GM18868 (cell line): ENCODE measurements around the gene BTAF1.
"Not testable (repeated sequence)": the region's sequence is repeated elsewhere in the genome, so short reads cannot be mapped to it uniquely, and the experiment has no call there.

Experiments
- ATAC-seq: cut with Tn5 transposase; IDR thresholded peaks from one replicate; pipeline ENCODE4 v1.9.1; 2021; ENCODE audit warnings: mild to moderate bottlenecking, moderate library complexity; ENCODE audit not compliant: unreplicated experiment

BTAF1 gene

GRCh38 chr10:91976317-91977051 is 52.9 kb downstream of the BTAF1 start:
- no peak for ATAC-seq

DNA sequence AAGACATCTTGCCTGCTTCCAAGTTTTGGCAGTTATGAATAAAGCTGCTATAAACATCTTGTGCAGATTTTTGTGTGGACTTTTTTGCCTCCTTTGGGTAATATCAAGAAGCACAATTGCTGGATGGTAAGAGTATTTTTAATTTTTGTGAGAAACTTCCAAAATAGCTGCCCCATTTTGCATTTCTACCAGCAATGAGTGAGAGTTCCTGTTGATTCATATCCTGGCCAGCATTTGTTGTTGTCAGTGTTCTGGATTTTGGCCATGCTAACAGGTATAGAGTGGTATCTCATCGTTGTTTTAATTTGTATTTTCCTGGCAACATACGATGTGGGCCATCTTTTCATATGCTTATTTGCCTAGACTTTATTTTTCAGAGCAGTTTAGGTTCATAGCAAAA is 53.9 kb downstream of the BTAF1 start:
- ATAC-seq: no peak

DNA sequence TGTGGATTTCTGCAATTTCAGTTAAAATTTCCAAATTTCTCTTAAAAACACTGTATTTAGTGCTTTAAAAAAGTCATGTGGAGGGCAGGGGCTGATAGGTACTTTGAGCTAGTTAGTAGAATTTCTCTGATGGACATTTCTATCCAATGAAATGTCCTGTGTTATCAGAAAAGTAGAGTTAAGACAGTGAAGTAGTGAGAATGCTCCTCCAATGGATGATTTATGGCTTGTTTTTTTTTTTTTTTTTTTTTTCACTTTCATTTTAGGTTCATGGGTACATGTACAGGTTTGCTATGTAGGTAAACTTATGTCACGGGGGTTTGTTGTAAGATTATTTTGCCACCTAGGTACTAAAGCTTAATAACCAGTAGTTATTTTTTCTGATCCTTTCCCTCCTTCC is 55.0 kb downstream of the BTAF1 start:
- no peak for ATAC-seq

GRCh38 chr10:91980319-91980718 is 56.7 kb downstream of the BTAF1 start:
- ATAC-seq: no peak

DNA sequence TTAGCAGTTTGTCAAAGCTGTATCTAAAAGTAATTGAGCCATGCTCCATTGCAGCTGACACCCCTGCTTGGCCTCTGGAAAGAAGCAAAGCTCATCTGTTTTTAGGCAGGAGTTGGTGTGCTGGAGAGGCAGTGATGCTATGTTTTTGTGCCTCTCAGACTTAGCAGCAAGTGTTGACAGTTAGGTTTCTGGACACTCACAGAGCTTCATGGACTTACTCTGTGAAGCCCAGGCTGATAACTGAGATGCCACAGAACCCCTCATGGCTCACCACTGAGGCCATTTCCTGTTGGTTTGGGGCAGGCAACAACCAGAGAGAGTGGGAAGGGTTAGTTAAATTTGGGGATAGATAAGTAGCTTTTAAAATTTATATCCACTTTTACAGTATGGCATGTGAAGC is 59.8 kb downstream of the BTAF1 start:
- ATAC-seq: no peak

DNA sequence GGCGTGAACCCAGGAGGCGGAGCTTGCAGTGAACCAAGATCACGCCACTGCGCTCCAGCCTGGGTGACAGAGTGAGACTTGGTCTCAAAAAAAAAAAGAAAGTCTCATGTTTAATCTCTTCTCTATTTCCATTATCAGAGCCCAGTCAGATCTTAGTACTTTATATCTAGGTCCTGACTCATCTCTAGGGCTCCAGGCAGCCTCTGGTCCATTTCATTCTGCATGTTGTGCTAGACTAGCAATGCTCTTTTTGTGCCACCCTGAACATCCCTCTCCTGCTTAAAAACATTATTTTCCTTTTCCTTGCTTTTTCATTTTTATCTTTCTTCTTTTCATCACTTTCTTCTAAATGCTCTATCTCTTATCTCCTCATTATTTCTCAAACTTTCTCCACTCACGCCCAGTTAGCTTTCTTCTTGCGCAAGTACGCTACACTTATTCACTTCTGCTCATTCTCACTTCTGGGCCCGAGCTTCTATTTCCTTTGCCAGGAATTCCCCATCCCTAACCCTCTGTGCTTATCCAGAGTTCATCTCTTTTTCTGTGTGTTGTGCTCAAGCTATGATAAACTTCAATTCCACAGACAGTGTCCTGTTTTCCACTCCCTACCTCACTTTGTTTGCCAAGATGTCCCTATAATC is 63.9 kb downstream of the BTAF1 start:
- ATAC-seq: no peak

DNA sequence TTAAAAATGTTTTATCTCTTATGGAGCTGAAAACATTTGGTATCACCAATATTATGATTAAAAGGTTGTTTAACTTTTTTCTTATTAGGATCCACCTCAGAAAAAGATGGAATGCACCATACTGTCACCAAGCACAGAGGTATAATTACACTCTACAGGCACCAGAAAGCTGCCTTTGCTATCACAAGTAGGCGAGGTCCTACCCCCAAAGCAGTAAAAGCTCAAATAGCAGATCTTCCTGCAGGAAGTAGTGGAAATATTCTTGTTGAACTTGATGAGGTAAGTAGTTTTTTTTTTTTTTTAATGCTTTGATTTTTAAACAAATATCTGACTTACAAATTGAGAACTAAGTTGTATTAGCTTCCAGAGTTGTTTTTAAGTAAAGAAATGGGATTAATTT is 68.5 kb downstream of the BTAF1 start:
- ATAC-seq: no peak

DNA sequence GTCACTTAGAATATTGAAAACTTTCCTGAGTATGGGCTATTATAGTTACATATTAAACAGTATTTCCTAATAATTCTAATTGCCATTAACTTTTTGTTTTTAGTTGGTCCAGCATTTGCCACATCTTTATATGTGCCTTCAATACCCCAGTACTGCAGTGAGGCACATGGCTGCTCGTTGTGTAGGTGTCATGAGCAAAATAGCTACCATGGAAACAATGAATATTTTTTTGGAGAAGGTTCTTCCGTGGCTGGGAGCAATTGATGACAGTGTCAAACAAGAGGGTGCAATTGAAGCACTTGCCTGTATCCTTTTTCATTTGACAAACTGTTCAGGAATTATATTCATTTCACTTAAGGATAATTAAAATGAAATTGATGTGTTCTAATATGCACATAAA is 72.7 kb downstream of the BTAF1 start:
- ATAC-seq: no peak

- ATAC-seq: no peak
Observed at GRCh38 chr10:92001581-92001980, 78.0 kb downstream of the BTAF1 start.

- no peak for ATAC-seq
Observed at GRCh38 chr10:92001995-92002394, 78.4 kb downstream of the BTAF1 start.

DNA sequence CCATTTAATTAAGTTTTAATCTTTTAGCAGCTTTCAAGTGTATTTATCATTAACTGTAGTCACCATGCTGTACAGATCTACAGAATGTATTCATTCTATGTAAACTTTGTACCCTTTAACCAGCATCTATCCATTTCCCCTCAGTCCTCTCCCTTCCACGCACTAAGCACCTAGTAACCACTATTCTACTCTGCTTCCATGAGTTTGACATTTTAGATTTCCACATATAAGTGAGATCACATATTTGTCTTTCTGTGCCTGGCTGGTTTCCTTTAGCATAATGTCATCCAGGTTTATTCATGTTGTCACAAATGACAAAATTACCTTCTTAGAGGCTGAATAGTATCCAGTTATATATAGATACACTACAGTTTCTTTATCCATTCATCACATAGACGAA is 79.7 kb downstream of the BTAF1 start:
- ATAC-seq: no peak

DNA sequence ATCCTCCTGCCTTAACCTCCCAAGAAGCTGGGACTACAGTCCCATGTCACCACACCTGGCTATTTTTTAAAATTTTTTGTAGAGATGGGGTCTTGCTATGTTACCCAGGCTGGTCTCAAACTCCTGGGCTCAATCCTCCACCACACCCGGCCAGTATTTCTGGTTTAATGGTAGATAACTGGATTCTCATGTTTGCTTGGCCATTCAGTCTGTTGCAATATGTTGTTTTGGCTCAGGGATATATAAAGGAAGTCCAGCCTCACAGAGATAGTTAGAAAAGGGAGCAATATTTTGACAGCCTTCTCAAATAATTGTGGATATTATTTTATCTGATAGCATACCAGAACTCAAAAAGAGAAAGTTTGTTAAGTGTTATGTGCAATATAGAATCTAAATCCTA is 82.4 kb downstream of the BTAF1 start:
- ATAC-seq: no peak

DNA sequence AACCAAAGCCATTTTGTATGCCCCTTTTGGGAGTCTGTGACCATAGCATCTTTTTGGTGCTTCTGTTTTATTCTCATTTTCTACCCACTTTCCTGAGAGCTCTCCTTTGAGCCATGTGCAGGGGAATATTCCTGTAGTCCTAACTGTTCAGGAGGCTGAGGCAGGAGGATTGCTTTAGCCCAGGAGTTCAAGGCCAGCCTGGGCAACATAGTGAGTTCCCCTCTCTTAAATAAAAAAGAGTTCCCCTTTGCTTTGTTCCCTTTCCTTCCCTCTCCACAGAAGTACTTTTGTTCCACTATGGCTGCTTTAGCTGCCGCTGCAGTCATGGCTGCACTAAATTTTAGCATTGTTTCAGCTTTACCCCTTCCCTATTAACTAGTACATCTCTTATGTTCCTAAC is 85.9 kb downstream of the BTAF1 start:
- ATAC-seq: no peak

GRCh38 chr10:92010047-92010735 is 86.6 kb downstream of the BTAF1 start:
- ATAC-seq: no peak

DNA sequence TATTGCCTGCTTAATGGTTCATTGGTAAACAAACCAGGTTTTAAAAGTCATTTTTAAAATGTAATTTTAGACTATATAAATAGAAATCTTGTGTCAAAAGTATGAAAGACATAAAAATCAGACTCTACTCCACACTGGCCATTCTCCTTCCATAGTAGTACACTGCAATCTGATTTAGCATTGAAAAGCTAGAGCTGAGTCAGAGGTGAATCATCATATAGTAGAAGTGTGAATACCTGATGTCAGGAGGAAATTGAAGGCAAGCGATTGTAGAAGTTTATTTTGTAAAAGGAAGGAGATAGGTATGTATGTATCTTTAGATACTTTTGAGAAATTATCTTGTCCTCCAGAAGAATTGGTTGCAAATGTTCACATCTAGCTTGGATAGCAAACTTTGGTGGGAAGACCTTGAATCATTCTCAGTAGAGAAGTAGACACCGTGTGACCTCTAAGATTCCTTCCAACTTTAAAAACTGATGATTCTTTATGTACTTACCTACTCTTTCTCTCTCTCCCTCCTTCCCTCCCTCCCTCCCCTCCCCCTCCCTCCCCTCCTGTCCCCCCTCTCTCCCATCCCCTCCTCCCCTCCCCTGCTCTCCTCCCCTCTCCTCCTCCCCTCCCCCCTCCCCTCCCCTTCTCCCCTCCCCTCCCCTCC is 88.1 kb downstream of the BTAF1 start:
- no peak for ATAC-seq

DNA sequence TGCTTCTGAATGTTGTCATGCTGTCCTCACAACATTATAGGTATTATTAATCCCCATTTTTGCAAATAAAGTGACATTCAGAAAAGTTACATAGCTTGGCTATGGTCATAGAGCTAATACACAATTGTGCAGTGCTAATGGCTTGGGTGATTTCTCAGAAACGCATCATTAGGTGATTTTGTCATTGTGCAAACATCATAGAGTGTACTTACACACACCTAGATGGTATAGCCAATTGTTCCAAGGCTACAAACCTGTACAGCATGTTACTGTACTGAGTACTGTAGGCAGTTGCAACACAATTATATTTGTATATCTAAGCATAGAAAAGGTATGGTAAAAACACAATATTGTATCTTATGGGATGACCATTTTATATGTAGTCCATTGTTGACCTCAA is 91.0 kb downstream of the BTAF1 start:
- no peak for ATAC-seq

- ATAC-seq: no peak
Observed at GRCh38 chr10:92024700-92025099, 101.1 kb downstream of the BTAF1 start.

DNA sequence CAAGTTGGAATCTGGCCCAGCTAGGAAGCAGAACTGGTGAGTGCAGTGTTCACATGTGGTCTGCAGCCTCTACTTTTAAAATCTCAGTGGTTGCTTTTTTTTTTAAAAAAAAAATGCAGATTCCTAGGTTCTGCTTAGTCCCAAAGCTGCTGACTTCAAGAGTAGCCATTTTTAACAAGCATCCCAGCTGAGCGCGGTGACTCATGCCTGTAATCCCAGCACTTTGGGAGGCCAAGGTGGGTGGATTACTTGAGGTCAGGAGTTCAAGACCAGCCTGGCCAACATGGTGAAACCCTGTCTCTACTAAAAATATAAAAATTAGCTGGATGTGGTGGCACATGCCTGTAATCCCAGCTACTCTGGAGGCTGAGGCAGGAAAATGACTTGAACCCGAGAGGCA is 101.8 kb downstream of the BTAF1 start:
- ATAC-seq: not testable (repeated sequence)

- ATAC-seq: no peak
Observed at GRCh38 chr10:92027141-92027540, 103.6 kb downstream of the BTAF1 start.

- ATAC-seq: no peak
Observed at GRCh38 chr10:92031580-92031979, 108.0 kb downstream of the BTAF1 start.

GRCh38 chr10:92033070-92033469 is 109.5 kb downstream of the BTAF1 start:
- not testable (repeated sequence) for ATAC-seq

DNA sequence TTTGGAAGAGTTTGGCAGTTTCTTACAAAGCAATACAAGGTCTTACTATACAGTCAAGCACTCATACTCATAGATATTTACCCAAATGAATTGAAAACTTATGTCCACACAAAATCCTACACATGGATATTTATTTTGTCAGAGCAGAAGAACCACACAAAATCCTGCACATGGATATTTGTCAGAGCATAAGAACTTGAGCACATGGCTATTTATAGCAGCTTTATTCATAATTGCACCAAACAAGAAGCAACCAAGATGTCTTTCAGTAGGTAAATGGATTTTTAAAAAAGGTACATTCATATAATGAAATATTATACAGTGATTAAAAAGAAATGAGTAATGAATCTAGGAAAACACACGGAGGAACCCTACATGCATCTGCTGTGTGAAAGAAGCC is 115.4 kb downstream of the BTAF1 start:
- no peak for ATAC-seq
